DND-41 (cell line): ENCODE data around the gene RABL6.
"Not testable (repeated sequence)": the region's sequence is repeated elsewhere in the genome, so short reads cannot be mapped to it uniquely, and the experiment has no call there.

Source experiments
- ATAC-seq: fragments of 200-7000 bp; cut with Tn5 transposase; 3 replicates; pipeline ENCODE4 v1.9.1; 2021; ENCODE audit warnings: low read depth; ENCODE audit not compliant: insufficient read depth
- DNase-seq: peaks from one replicate; pipeline ENCODE4 v3.0.0-alpha.2; 2020
- H2AFZ ChIP-seq: 2 replicates; pipeline ENCODE4 v1.6.0; 2012; ENCODE audit warnings: low read depth, low read length
- H3K27ac ChIP-seq: 2 replicates; pipeline ENCODE4 v1.5.1; 2012; ENCODE audit warnings: low read length, inconsistent platforms
- H3K27me3 ChIP-seq: fragments of 200-600 bp; sonication (generic); 2 replicates; pipeline ENCODE4 v1.6.0; 2012; ENCODE audit warnings: low read length, mild to moderate bottlenecking, inconsistent platforms; ENCODE audit not compliant: insufficient read depth, poor library complexity
- H3K36me3 ChIP-seq: 2 replicates; pipeline ENCODE4 v1.5.1; 2012; ENCODE audit warnings: low read length, inconsistent platforms; ENCODE audit not compliant: insufficient read depth
- H3K4me1 ChIP-seq: 2 replicates; pipeline ENCODE4 v1.5.1; 2012; ENCODE audit warnings: mild to moderate bottlenecking, low read length; ENCODE audit not compliant: insufficient read depth
- H3K4me2 ChIP-seq: 2 replicates; pipeline ENCODE4 v1.6.0; 2012; ENCODE audit warnings: mild to moderate bottlenecking, moderate library complexity, low read length, inconsistent platforms; ENCODE audit not compliant: insufficient read depth
- H3K4me3 ChIP-seq, 2 experiments: fragments of 200-600 bp in 1 of 2; shearing (Covaris generic) in 1 of 2; 2 replicates each; pipeline ENCODE4 v1.5.1; 2012 to 2016; ENCODE audit warnings: inconsistent platforms in 2 of 2, low read length in 2 of 2, mild to moderate bottlenecking in 2 of 2, low read depth in 1 of 2, moderate library complexity in 1 of 2
- H3K79me2 ChIP-seq: 2 replicates; pipeline ENCODE4 v1.6.0; 2012; ENCODE audit warnings: low read length, inconsistent platforms; ENCODE audit not compliant: insufficient read depth
- H3K9ac ChIP-seq: 2 replicates; pipeline ENCODE4 v1.6.0; 2012; ENCODE audit warnings: low read depth, mild to moderate bottlenecking, inconsistent platforms, low read length, moderate library complexity
- H3K9me3 ChIP-seq: 2 replicates; pipeline ENCODE4 v1.5.1; 2012; ENCODE audit warnings: low read length, moderate library complexity, mild to moderate bottlenecking, inconsistent platforms; ENCODE audit not compliant: insufficient read depth, severe bottlenecking
- H4K20me1 ChIP-seq: 2 replicates; pipeline ENCODE4 v1.6.0; 2012; ENCODE audit warnings: low read length; ENCODE audit not compliant: insufficient read depth
- EZH2 ChIP-seq: IDR thresholded peaks from 3 replicates; pipeline ENCODE4 v1.6.1; 2012; ENCODE audit warnings: borderline replicate concordance, low read depth, mild to moderate bottlenecking, moderate library complexity, low read length, inconsistent platforms; ENCODE audit not compliant: severe bottlenecking
- TF ChIP-seq, protein P1 (sequence below): IDR thresholded peaks from 2 replicates; pipeline ENCODE4 v1.5.1; 2012; ENCODE audit warnings: borderline replicate concordance, low read length, moderate library complexity, mild to moderate bottlenecking; ENCODE audit not compliant: poor library complexity, severe bottlenecking; ENCODE audit errors: extremely low read depth

The RABL6 gene

DNA sequence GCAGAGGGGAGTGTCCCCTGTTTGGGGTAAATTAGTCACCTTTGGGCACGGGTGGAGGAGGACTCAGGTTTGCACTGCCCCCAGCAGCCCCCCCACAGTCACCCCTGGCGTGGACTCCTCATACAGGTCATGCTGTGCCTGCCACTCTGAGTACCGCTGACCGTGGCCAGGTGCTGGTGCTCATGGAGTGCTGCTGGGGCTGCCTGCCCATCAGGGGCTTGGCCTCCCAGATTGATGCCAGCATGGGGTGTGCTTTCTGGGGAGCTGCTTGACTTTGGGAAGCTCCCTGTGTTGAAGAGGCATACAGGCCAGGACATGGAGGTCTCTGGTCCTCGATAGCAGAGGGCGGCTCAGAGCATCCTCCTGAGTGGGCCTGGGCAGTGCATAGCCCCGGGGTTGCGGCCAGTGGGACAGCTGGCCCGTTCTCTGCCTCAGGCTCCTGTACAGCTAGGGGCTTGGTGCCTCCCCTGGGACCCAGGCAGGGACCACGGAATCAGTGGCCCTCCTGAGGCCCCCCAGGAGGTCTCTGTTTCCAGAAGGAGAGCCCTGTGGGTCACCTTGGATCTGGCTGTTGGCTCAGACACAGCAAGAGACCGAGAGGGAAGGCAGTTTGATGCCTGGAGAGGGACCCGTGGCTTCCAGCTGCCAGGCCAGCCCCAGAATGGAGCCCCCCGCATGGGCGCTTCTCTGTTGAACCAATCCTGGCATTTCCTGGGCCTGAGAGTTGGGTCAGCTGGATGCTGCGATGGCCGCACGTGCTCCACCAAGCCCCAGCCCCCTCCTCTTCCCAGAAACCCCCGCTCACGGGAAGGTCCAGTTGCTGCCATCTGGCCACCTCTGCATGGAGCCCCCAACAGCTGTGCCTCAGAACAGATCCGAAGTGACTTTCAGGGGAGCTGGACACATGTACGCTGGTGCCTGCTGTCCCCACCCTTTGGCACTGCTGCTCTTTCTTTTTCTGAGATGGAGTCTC is 28.5 kb downstream of the RABL6 start:
- Histone ChIP-seq H3K79me2 (no peaks in the 10 kb centered on the region), H3K4me2 (no peak overlapping the region), H3K9me3 (no peaks in the 10 kb centered on the region), H3K36me3 (peaks cover 57% of the 10 kb centered on the region), H2AFZ (no peak overlapping the region), H3K4me1 (no peaks in the 10 kb centered on the region; the same call in 1 of the 2 replicates), H4K20me1 (peaks cover 10% of the 10 kb centered on the region), H3K27ac (no peak overlapping the region), H3K4me3 (no peak overlapping the region), H3K9ac (no peak overlapping the region), H3K27me3 (no peaks in the 10 kb centered on the region)
- ATAC-seq (no peak), DNase-seq (no peak)
- TF ChIP-seq, protein P1, sequence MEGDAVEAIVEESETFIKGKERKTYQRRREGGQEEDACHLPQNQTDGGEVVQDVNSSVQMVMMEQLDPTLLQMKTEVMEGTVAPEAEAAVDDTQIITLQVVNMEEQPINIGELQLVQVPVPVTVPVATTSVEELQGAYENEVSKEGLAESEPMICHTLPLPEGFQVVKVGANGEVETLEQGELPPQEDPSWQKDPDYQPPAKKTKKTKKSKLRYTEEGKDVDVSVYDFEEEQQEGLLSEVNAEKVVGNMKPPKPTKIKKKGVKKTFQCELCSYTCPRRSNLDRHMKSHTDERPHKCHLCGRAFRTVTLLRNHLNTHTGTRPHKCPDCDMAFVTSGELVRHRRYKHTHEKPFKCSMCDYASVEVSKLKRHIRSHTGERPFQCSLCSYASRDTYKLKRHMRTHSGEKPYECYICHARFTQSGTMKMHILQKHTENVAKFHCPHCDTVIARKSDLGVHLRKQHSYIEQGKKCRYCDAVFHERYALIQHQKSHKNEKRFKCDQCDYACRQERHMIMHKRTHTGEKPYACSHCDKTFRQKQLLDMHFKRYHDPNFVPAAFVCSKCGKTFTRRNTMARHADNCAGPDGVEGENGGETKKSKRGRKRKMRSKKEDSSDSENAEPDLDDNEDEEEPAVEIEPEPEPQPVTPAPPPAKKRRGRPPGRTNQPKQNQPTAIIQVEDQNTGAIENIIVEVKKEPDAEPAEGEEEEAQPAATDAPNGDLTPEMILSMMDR = no peak
- TF ChIP-seq EZH2 = no peak

DNA sequence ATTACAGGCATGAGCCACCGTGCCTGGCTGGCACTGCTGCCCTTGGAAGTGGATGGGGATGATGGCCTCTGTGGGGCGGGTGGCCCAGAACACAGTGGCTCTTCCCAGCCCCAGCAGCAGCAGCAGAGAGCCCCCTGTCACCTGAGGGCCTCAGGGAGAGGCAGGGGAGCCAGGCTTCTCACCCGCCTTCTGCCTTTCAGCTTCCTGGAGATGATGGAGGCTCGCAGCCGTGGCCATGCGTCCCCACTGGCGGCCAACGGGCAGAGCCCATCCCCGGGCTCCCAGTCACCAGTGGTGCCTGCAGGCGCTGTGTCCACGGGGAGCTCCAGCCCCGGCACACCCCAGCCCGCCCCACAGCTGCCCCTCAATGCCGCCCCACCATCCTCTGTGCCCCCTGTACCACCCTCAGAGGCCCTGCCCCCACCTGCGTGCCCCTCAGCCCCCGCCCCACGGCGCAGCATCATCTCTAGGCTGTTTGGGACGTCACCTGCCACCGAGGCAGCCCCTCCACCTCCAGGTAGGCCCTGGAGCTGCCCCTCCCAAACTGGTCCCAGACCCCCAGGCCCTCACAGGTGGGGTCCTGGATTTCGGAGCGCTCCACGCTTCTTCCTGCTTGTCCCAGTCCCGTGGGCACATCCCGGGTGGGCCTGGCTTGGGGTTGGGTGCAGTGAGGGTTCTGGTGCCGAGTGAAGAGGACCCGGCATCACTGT is 29.6 kb downstream of the RABL6 start:
- TF ChIP-seq EZH2 = no peak
- TF ChIP-seq, protein P1 = no peak
- H3K4me2 ChIP-seq = no peak overlapping the region
- H3K27ac ChIP-seq = no peak overlapping the region
- peaks cover 46% of the 10 kb centered on the region for H3K36me3 ChIP-seq
- no peak overlapping the region for H2AFZ ChIP-seq
- H3K27me3 ChIP-seq = no peaks in the 10 kb centered on the region
- ATAC-seq = no peak
- no peaks in the 10 kb centered on the region for H3K9me3 ChIP-seq
- H3K4me1 ChIP-seq = peaks cover 9% of the 10 kb centered on the region
- H3K4me3 ChIP-seq = no peak overlapping the region
- H3K79me2 ChIP-seq = no peaks in the 10 kb centered on the region
- no peak for DNase-seq
- H3K9ac ChIP-seq = no peak overlapping the region
- peaks cover 9% of the 10 kb centered on the region for H4K20me1 ChIP-seq

DNA sequence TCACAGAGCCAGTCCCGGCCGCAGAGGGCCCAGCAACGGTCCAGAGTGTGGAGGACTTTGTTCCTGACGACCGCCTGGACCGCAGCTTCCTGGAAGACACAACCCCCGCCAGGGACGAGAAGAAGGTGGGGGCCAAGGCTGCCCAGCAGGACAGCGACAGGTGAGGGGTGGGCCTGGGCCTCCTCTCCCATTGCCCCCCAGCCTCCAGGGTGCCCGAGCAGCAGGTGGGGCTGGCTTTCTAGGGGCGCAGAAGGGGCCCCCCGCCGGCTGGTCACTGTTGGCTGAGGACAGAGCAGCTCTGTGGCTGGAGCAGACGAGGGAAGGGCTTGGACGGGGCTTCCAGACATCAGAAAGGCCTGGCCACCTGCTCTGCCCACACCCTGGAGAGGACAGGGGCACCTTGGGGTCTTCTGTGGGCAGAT is 30.1 kb downstream of the RABL6 start:
- H3K4me1 ChIP-seq = peaks cover 14% of the 10 kb centered on the region
- not testable (repeated sequence) for H3K9me3 ChIP-seq, H4K20me1 ChIP-seq, H2AFZ ChIP-seq, H3K4me3 ChIP-seq, DNase-seq, H3K27me3 ChIP-seq, H3K27ac ChIP-seq, H3K9ac ChIP-seq, H3K4me2 ChIP-seq, ATAC-seq, H3K79me2 ChIP-seq
- H3K36me3 ChIP-seq = peaks cover 41% of the 10 kb centered on the region
